ENCODE results near the gene FCN2.

FCN2 gene

GRCh38 chr9:134884492-134884891 lies 3.9 kb downstream of the FCN2 start:
- Histone ChIP-seq H3K4me1 (ENCODE audit: control insufficient read depth, insufficient read depth, low read length) (no peaks in the 10 kb centered on the region), H3K9me3 (ENCODE audit: control insufficient read depth, insufficient read depth, low read depth, low read length) (no peaks in the 10 kb centered on the region), H3K4me3 (ENCODE audit: low read depth, low read length) (no peak overlapping the region), H3K36me3 (ENCODE audit: control insufficient read depth in 2 of 2, insufficient read depth in 1 of 2, low read length in 2 of 2) (no peaks in the 10 kb centered on the region), H3K27ac (ENCODE audit: extremely low read depth, low read depth, low read length) (no peak overlapping the region)
- ChIA-PET POLR2A (no interaction called here), CTCF (no interaction called here)
- no peak for TF ChIP-seq ZNF302 (tag by site-specific recombination; IDR thresholded peaks at IDR 0.05; ENCODE audit: low read depth)
- no peak for TF ChIP-seq ZNF112 (tag by site-specific recombination; IDR thresholded peaks at IDR 0.05)
- no peak for TF ChIP-seq ZNF114 (tag by site-specific recombination; IDR thresholded peaks at IDR 0.05)
- TF ChIP-seq ZNF639 (tag by site-specific recombination; IDR thresholded peaks at IDR 0.05), result no peak
- TF ChIP-seq ZNF791 (tag by site-specific recombination; IDR thresholded peaks at IDR 0.05), result no peak
- TF ChIP-seq ZNF132 (tag by site-specific recombination; IDR thresholded peaks at IDR 0.05; ENCODE audit: borderline replicate concordance), result no peak
- no peak for TF ChIP-seq ZNF776 (tag by site-specific recombination; IDR thresholded peaks at IDR 0.05; ENCODE audit: borderline replicate concordance)
- TF ChIP-seq ZNF133 (tag by site-specific recombination; IDR thresholded peaks at IDR 0.05), result no peak
- no peak for TF ChIP-seq ZNF623 (tag by site-specific recombination; IDR thresholded peaks at IDR 0.05)
- no peak for TF ChIP-seq ZNF24 (tag by site-specific recombination; IDR thresholded peaks at IDR 0.05)
- TF ChIP-seq, protein P1, sequence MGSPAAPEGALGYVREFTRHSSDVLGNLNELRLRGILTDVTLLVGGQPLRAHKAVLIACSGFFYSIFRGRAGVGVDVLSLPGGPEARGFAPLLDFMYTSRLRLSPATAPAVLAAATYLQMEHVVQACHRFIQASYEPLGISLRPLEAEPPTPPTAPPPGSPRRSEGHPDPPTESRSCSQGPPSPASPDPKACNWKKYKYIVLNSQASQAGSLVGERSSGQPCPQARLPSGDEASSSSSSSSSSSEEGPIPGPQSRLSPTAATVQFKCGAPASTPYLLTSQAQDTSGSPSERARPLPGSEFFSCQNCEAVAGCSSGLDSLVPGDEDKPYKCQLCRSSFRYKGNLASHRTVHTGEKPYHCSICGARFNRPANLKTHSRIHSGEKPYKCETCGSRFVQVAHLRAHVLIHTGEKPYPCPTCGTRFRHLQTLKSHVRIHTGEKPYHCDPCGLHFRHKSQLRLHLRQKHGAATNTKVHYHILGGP (tag by site-specific recombination; IDR thresholded peaks at IDR 0.05), result no peak
- no peak for TF ChIP-seq ZNF654 (tag by site-specific recombination; IDR thresholded peaks at IDR 0.05; ENCODE audit: low read depth)
- TF ChIP-seq, protein P2, sequence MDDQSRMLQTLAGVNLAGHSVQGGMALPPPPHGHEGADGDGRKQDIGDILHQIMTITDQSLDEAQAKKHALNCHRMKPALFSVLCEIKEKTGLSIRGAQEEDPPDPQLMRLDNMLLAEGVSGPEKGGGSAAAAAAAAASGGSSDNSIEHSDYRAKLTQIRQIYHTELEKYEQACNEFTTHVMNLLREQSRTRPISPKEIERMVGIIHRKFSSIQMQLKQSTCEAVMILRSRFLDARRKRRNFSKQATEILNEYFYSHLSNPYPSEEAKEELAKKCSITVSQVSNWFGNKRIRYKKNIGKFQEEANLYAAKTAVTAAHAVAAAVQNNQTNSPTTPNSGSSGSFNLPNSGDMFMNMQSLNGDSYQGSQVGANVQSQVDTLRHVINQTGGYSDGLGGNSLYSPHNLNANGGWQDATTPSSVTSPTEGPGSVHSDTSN (CRISPR knock-in tag; IDR thresholded peaks at IDR 0.05), result no peak
- no peak for TF ChIP-seq BCL11B (tag by site-specific recombination; IDR thresholded peaks at IDR 0.05; ENCODE audit: low read depth)
- TF ChIP-seq ZNF548 (tag by site-specific recombination; IDR thresholded peaks at IDR 0.05), result no peak
- TF ChIP-seq SETDB1 (IDR thresholded peaks at IDR 0.05; ENCODE audit: insufficient read length, low read length), result no peak
- TF ChIP-seq ZNF768 (tag by site-specific recombination; IDR thresholded peaks at IDR 0.05), result no peak

DNA sequence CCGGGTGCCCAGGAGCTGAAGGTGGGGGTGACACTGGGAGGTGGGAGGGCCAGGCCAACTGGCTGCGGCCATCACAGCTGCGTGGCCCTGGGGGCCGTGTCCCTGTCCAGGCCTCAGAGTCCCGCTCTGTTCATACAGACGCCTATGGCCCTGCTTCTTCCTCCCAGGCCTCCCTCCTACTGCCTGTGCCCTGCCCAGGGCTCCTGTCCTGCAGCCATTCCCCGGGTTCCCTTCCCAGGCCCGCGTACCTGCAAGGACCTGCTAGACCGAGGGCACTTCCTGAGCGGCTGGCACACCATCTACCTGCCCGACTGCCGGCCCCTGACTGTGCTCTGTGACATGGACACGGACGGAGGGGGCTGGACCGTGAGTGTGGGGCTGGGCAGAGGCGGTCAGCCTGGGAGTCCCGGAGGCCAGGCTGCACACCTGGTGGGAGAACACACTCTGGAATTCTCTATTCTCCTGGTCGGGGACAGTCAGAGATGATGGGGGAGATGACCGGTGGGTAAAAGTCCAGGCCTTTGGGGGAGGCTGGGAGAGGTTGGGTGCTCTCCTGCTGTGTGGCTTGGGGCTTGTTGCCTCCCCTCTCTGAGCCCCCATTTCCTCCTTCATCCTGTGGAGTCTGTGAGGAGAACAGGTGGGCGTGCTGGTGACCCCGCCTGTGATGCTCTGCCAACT lies 4.5 kb downstream of the FCN2 start:
- no peaks in the 10 kb centered on the region for H3K9me3 ChIP-seq (ENCODE audit: control insufficient read depth, insufficient read depth, low read depth, low read length)
- H3K4me3 ChIP-seq (ENCODE audit: low read depth, low read length), result no peak overlapping the region
- H3K4me1 ChIP-seq (ENCODE audit: control insufficient read depth, insufficient read depth, low read length), result no peaks in the 10 kb centered on the region
- H3K36me3 ChIP-seq (ENCODE audit: control insufficient read depth in 2 of 2, insufficient read depth in 1 of 2, low read length in 2 of 2), result no peaks in the 10 kb centered on the region
- no peak for TF ChIP-seq ZNF223 (tag by site-specific recombination; IDR thresholded peaks at IDR 0.05)
- no peak for TF ChIP-seq ZNF664 (tag by site-specific recombination; IDR thresholded peaks at IDR 0.05)
- no peak for TF ChIP-seq ZNF48 (tag by site-specific recombination; IDR thresholded peaks at IDR 0.05)
- TF ChIP-seq, protein P3, sequence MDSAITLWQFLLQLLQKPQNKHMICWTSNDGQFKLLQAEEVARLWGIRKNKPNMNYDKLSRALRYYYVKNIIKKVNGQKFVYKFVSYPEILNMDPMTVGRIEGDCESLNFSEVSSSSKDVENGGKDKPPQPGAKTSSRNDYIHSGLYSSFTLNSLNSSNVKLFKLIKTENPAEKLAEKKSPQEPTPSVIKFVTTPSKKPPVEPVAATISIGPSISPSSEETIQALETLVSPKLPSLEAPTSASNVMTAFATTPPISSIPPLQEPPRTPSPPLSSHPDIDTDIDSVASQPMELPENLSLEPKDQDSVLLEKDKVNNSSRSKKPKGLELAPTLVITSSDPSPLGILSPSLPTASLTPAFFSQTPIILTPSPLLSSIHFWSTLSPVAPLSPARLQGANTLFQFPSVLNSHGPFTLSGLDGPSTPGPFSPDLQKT (IDR thresholded peaks at IDR 0.05; ENCODE audit: borderline replicate concordance, low read depth, low read length), result no peak
- TF ChIP-seq ZNF302 (tag by site-specific recombination; IDR thresholded peaks at IDR 0.05; ENCODE audit: low read depth), result no peak
- TF ChIP-seq ZNF558 (tag by site-specific recombination; IDR thresholded peaks at IDR 0.05), result no peak
- TF ChIP-seq OSR2 (tag by site-specific recombination; IDR thresholded peaks at IDR 0.05), result no peak
- CTCF ChIA-PET, result no interaction called here
- no peak overlapping the region for H3K27ac ChIP-seq (ENCODE audit: extremely low read depth, low read depth, low read length)
- POLR2A ChIA-PET, result no interaction called here

All from HEK293 (cell line).